Body of pancreas (tissue), 4 donors: ENCODE results near the gene PDAP1.

Experiments used
- POLR2A ChIP-seq, 3 donors: fragments of 450-650 bp; IDR thresholded peaks; one replicate each; pipeline ENCODE4 v1.6.1; 2016; ENCODE audit warnings: antibody characterized with exemption in 3 of 3, mild to moderate bottlenecking in 2 of 3
- TF ChIP-seq, protein P1 (sequence below), 7 experiments: fragments of 450-650 bp in 4 of 7; fragments of 200-600 bp in 3 of 7; sonication (generic) in 3 of 7; IDR thresholded peaks; one replicate each; pipeline ENCODE4 v1.5.1; 2016 to 2019; ENCODE audit warnings: antibody characterized with exemption in 7 of 7

DNA sequence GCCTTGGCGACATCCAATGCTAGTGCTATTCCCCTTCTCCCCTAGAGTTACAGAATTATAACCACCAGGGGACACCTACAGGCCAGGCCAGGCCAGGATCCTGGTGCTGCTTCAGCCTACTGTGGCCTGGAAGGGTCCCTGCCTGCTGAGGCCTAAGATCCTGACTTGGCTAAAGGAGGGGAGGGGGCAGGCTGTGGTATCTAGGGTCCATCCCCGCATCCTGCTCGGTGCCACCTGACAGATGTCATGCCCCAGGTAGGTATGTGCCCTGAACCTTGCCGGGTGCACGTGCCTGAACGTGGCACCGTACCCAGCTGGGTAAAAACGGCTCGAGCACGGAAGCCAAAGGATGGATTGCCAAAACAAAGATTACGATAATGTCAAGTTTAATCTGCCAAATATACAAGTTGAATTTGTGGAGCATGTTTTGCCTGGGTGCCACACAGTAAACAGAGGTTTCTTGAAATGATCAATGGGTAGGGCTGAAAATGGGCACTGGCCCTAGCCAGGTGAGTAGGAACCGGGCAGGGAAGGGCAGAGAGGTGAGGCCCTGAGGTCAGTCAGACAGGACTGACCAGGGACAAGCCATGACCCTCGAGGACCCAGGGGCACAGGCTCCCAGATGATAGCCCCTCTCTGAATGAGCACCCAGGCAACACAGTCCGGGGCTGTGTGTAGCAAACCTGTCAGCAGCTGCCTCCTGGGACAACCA is 12.6 kb downstream of the PDAP1 start:
- TF ChIP-seq POLR2A (IDR thresholded peaks at IDR 0.05), result no peak
- TF ChIP-seq, protein P1, sequence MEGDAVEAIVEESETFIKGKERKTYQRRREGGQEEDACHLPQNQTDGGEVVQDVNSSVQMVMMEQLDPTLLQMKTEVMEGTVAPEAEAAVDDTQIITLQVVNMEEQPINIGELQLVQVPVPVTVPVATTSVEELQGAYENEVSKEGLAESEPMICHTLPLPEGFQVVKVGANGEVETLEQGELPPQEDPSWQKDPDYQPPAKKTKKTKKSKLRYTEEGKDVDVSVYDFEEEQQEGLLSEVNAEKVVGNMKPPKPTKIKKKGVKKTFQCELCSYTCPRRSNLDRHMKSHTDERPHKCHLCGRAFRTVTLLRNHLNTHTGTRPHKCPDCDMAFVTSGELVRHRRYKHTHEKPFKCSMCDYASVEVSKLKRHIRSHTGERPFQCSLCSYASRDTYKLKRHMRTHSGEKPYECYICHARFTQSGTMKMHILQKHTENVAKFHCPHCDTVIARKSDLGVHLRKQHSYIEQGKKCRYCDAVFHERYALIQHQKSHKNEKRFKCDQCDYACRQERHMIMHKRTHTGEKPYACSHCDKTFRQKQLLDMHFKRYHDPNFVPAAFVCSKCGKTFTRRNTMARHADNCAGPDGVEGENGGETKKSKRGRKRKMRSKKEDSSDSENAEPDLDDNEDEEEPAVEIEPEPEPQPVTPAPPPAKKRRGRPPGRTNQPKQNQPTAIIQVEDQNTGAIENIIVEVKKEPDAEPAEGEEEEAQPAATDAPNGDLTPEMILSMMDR (IDR thresholded peaks at IDR 0.05), result no peak
